Neural crest cell (in vitro differentiated cells): ENCODE measurements around the gene TEX261. TPM values are rescaled to one million over a fixed set of nuclear protein-coding genes. Genes with fewer than 3 reads are reported as not detected.

Experiments used
- DNase-seq: peaks from one replicate; pipeline ENCODE4 v3.0.0; 2021; ENCODE audit warnings: low read depth, mixed read lengths, low spot score
- H3K27ac Mint-ChIP-seq: one replicate; pipeline ENCODE4 v1.8.0; 2021; ENCODE audit warnings: mild to moderate bottlenecking, mixed read lengths; ENCODE audit not compliant: unreplicated experiment
- H3K27me3 Mint-ChIP-seq: 2 replicates; pipeline ENCODE4 v1.8.0; 2021; ENCODE audit warnings: low read depth, mild to moderate bottlenecking, mixed read lengths
- H3K36me3 Mint-ChIP-seq: 2 replicates; pipeline ENCODE4 v1.8.0; 2021; ENCODE audit warnings: low read depth, mild to moderate bottlenecking, mixed read lengths
- H3K4me1 Mint-ChIP-seq: 2 replicates; pipeline ENCODE4 v1.8.0; 2021; ENCODE audit warnings: mixed read lengths
- H3K4me3 Mint-ChIP-seq: one replicate; pipeline ENCODE4 v1.8.0; 2021; ENCODE audit warnings: mild to moderate bottlenecking, mixed read lengths
- H3K9me3 Mint-ChIP-seq: 2 replicates; pipeline ENCODE4 v1.8.0; 2021; ENCODE audit warnings: mixed read lengths
- CTCF ChIP-seq: fragments of 200-600 bp; sonication (generic); conservative IDR thresholded peaks from 2 replicates; pipeline ENCODE4 v1.5.0; 2021; ENCODE audit warnings: antibody characterized with exemption, mild to moderate bottlenecking
- total RNA-seq: library from RNA; stranded (reverse); gene quantifications from 2 replicates; pipeline ENCODE4 v1.2.1, GENCODE V29; 2021

Gene TEX261
- total RNA-seq, 1 donor from 2014 or later, result 57.2 TPM

DNA sequence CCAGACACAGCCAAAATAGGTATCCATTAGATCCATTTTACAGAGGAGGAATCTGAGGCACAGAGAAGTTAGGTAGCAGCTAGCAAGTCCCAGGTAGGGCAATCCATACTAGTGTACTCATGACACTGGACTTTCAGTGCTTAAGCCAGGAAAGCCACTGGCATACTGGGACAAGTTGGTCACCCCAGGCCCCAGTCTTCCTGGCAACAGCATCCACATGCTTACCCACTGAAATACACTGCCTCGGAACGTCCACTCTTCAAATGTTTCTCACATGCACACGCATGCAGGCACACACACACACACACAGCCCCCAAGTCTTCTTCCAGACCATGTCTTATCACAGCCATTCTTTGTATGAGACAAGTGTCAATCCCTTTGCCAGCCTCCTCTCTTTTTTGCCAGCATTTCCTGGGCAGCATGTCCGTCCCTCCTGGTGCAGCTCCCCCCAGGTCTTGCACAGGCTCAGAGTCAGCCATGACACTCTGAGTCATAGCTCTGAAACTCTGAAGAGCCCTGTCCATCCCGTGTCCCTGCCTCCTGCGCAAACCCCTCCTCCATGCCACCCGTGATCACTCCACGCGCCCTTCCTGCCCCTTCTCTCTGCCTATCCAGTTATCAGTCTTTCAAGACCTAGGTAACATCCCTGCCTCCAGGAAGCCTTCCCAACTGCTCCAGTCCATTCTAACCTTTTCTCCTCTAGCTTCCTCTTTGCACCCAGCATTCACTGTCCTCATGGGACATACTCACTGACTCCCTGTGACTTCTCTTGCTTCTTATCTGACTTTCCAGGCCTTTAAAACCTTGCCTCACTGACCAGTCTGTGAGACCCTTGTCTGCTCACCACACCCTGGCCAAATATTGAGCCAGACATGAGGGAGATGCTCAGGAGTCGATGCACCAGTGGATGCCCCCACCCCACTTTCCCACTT lies 10.9 kb upstream of the TEX261 start:
- no peak for DNase-seq
- peak overlapping the region; percentile 24 for H3K27ac Mint-ChIP-seq
- no peak for TF ChIP-seq CTCF

DNA sequence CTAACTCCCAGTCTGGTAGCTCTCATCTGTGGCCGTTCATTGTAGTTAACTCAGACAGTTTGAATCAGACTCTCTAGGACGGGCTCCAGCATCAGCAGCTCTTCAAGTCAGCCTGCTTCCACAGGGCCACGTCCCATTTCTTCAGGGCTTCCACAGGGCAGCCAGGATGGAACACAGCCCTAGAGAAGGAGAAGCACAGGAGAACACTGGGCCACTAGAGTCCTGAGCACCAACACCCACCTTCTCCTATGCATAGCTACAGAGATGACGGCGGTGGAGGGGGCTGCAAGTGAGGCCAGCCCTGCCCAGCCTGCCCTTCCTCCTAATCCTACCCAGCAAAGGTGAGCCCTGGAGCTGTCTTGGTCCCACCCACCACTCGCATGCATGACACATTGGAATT lies 10.2 kb upstream of the TEX261 start:
- Mint-ChIP-seq H3K4me1 (peaks cover 19% of the 10 kb centered on the region), H3K36me3 (no peaks in the 10 kb centered on the region), H3K4me3 (peak overlapping the region; percentile 47), H3K9me3 (no peaks in the 10 kb centered on the region), H3K27me3 (peaks cover 3% of the 10 kb centered on the region), H3K27ac (no peak overlapping the region)
- DNase-seq, result no peak
- no peak for TF ChIP-seq CTCF

More for the DNA sequence above, 10.9 kb upstream of the TEX261 start:
- no peaks in the 10 kb centered on the region for H3K36me3 Mint-ChIP-seq
- peaks cover 19% of the 10 kb centered on the region for H3K4me1 Mint-ChIP-seq
- H3K9me3 Mint-ChIP-seq, result no peaks in the 10 kb centered on the region
- H3K27me3 Mint-ChIP-seq, result peaks cover 10% of the 10 kb centered on the region
- H3K4me3 Mint-ChIP-seq, result no peak overlapping the region

DNA sequence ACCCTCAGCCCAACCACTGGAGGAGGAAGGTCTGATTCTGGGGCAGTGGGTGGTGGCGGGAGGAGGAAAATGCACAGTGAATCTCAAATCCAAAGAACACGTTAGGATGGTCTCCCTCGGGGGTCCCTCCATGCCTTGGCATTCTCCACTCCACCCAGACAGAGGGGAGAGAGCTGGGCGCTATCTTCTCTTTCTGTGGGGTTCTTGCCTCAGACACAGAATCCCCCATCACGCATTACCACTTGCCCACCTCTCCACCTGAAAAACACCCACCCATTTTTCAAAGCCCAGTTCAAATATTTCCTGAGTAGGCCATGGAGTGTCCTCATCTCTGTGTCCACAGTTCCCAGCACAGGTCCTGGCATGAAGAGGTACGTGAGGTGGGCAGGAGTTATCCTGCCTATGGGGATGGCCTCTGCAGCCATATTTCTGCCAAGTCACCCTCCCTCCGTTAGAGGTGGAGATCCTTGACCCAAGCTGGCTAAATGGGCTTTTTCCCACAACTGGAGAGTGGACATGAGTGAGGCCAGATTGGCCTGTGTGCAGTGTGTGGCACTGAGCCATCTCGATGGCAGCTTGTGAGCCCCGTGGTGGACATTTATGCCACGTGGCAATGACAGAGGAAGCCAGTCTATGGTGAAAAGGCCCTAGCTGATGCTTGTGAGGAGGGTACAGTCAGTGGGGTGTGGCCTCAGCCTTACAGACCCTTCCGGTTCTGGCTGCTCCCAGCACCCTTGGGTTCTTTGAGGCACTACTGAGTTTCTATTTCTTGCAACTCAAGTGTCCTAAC lies 9.5 kb upstream of the TEX261 start:
- Mint-ChIP-seq H3K36me3 (no peaks in the 10 kb centered on the region), H3K9me3 (no peaks in the 10 kb centered on the region), H3K27me3 (no peaks in the 10 kb centered on the region), H3K4me3 (no peak overlapping the region), H3K4me1 (peaks cover 19% of the 10 kb centered on the region), H3K27ac (peak overlapping the region; percentile 57)
- TF ChIP-seq CTCF, result no peak
- DNase-seq, result no peak

- Mint-ChIP-seq H3K27ac (no peak overlapping the region), H3K36me3 (no peaks in the 10 kb centered on the region), H3K27me3 (peaks cover 5% of the 10 kb centered on the region), H3K9me3 (no peaks in the 10 kb centered on the region), H3K4me3 (peak overlapping the region; percentile 10), H3K4me1 (peaks cover 23% of the 10 kb centered on the region)
- no peak for TF ChIP-seq CTCF
- no peak for DNase-seq
These were observed 8.7 kb upstream of the TEX261 start for GRCh38 chr2:71003396-71003795.

- H3K27me3 Mint-ChIP-seq, result peaks cover 13% of the 10 kb centered on the region
- DNase-seq, result peak; percentile 49
- H3K9me3 Mint-ChIP-seq, result no peaks in the 10 kb centered on the region
- H3K4me1 Mint-ChIP-seq, result peaks cover 23% of the 10 kb centered on the region
- H3K4me3 Mint-ChIP-seq, result peak overlapping the region; percentile 65
- TF ChIP-seq CTCF, result no peak
- no peaks in the 10 kb centered on the region for H3K36me3 Mint-ChIP-seq
- H3K27ac Mint-ChIP-seq, result no peak overlapping the region
These were observed 7.4 kb upstream of the TEX261 start for GRCh38 chr2:71001981-71002570.
